ENCODE data around the gene TENM4. TPM values are rescaled to one million over a fixed set of nuclear protein-coding genes. Genes with fewer than 3 reads are reported as not detected.

The TENM4 gene
- total RNA-seq, 1 experiment from 2014 or later: 25.0 TPM

GRCh38 chr11:79440571-79441460 is at the start of gene TENM4 (continued):
- TF ChIP-seq HMGXB4 (CRISPR knock-in tag; IDR thresholded peaks at IDR 0.05) (0 out of 2 replicates have a peak, but pooled peaks have one; percentile 16), FOXP4 (CRISPR knock-in tag; IDR thresholded peaks at IDR 0.05) (0 out of 2 replicates have a peak, but pooled peaks have one; percentile 34), ZBTB43 (CRISPR knock-in tag; IDR thresholded peaks at IDR 0.05) (peak; percentile 87), ETV6 (CRISPR knock-in tag; IDR thresholded peaks at IDR 0.05) (peak; percentile 61; the same call in 1 of the 2 replicates), ZNF423 (CRISPR knock-in tag; IDR thresholded peaks at IDR 0.05) (peak; percentile 64)

- H3K9me3 Mint-ChIP-seq: no peaks in the 10 kb centered on the region
- ChIA-PET POLR2A (no interaction called here), CTCF (interaction anchor here (0.5 to 1.0 kb wide), 2 partner anchors 16 to 37 kb away, joined by 3 read pairs; no protein-coding TSS in a partner anchor)
- H3K4me1 Mint-ChIP-seq: peaks cover 38% of the 10 kb centered on the region
- H3K36me3 Mint-ChIP-seq: no peaks in the 10 kb centered on the region
- TF ChIP-seq ZNF416 (CRISPR knock-in tag; IDR thresholded peaks at IDR 0.05): no peak
- TF ChIP-seq ATF6 (CRISPR knock-in tag; IDR thresholded peaks at IDR 0.05): no peak
- TF ChIP-seq KAT7 (CRISPR knock-in tag; IDR thresholded peaks at IDR 0.05; ENCODE audit: borderline replicate concordance): no peak
- peaks cover 19% of the 10 kb centered on the region for H3K27me3 Mint-ChIP-seq (ENCODE audit: low read depth)
- DNase-seq (ENCODE audit: low spot score): no peak
- no peak for ATAC-seq
- no peak overlapping the region for H3K4me3 Mint-ChIP-seq
- no peak overlapping the region for H3K27ac Mint-ChIP-seq
Measured at GRCh38 chr11:79488286-79488685, 47.5 kb upstream of the TENM4 start.

- POLR2A ChIA-PET: no interaction called here
- no peak overlapping the region for H3K4me3 Mint-ChIP-seq
- TF ChIP-seq ZBTB21 (CRISPR knock-in tag; IDR thresholded peaks at IDR 0.05; ENCODE audit: borderline replicate concordance): no peak
- TF ChIP-seq TEAD1 (CRISPR knock-in tag; IDR thresholded peaks at IDR 0.05): no peak
- no peak for TF ChIP-seq FOXJ3 (CRISPR knock-in tag; IDR thresholded peaks at IDR 0.05; ENCODE audit: borderline replicate concordance)
- TF ChIP-seq JUN (CRISPR knock-in tag; IDR thresholded peaks at IDR 0.05): no peak
- no peak for TF ChIP-seq PRDM15 (CRISPR knock-in tag; IDR thresholded peaks at IDR 0.05)
- no peak for TF ChIP-seq HMGA2 (CRISPR knock-in tag; IDR thresholded peaks at IDR 0.05)
- no peak for TF ChIP-seq SMAD3 (CRISPR knock-in tag; IDR thresholded peaks at IDR 0.05; ENCODE audit: borderline replicate concordance)
- TF ChIP-seq ZSCAN18 (CRISPR knock-in tag; IDR thresholded peaks at IDR 0.05): no peak
- no peak for TF ChIP-seq ZNF121 (CRISPR knock-in tag; IDR thresholded peaks at IDR 0.05)
- no peak for TF ChIP-seq ESRRA (CRISPR knock-in tag; IDR thresholded peaks at IDR 0.05; ENCODE audit: borderline replicate concordance)
- no peak for TF ChIP-seq ZNF671 (CRISPR knock-in tag; IDR thresholded peaks at IDR 0.05)
Measured at GRCh38 chr11:79487412-79487811, 46.6 kb upstream of the TENM4 start.

More at GRCh38 chr11:79487412-79487811, 46.6 kb upstream of the TENM4 start:
- H3K4me1 Mint-ChIP-seq: peaks cover 38% of the 10 kb centered on the region
- H3K27me3 Mint-ChIP-seq (ENCODE audit: low read depth): peaks cover 16% of the 10 kb centered on the region
- H3K36me3 Mint-ChIP-seq: no peaks in the 10 kb centered on the region
- CTCF ChIA-PET: interaction anchor here (2.0 kb wide), 1 partner anchor 87 kb away, joined by 13 read pairs; no protein-coding TSS in a partner anchor
- no peak overlapping the region for H3K27ac Mint-ChIP-seq
- no peaks in the 10 kb centered on the region for H3K9me3 Mint-ChIP-seq
- no peak for DNase-seq (ENCODE audit: low spot score)
- no peak for ATAC-seq

Data from WTC11 (cell line).